ENCODE data around the gene MYBPHL.

DNA sequence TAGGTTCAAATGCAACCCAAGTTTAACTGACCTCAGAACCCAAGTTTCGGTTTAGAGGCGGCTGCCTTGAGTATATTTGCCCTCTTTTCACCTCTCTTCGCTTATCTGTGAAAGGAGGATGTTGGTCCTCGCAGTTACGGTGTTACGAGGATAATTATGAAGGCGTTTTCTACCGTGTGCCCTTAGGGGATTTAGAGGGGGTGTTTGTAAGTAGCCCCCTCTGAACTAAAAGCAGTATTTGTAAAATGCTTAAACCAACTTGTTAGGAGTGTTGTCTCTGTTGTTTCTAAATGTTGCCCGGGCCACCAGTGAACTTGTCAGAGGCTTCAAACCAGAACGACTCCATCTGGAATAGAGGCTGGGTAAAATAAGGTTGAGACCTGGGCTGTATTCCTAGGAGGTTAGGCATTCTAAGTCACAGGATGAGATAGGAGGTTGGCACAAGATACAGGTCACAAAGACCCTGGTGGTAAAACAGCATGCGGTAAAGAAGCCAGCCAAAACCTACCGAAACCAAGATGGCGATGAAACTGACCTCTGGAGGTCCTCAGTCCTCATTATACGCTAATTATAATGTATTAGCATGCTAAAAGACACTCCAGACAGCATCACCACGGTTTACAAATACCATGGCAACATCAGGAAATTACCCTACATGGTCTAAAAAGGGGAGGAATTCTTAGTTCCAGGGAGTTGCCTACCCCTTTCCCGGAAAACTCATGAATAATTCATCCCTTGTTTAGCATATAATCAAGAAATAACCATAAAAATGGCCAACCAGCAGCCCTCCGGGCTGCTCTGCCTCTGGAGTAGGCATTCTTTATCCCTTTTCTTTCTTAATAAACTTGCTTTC is 22.8 kb downstream of the MYBPHL start:
- TF ChIP-seq, protein P1, sequence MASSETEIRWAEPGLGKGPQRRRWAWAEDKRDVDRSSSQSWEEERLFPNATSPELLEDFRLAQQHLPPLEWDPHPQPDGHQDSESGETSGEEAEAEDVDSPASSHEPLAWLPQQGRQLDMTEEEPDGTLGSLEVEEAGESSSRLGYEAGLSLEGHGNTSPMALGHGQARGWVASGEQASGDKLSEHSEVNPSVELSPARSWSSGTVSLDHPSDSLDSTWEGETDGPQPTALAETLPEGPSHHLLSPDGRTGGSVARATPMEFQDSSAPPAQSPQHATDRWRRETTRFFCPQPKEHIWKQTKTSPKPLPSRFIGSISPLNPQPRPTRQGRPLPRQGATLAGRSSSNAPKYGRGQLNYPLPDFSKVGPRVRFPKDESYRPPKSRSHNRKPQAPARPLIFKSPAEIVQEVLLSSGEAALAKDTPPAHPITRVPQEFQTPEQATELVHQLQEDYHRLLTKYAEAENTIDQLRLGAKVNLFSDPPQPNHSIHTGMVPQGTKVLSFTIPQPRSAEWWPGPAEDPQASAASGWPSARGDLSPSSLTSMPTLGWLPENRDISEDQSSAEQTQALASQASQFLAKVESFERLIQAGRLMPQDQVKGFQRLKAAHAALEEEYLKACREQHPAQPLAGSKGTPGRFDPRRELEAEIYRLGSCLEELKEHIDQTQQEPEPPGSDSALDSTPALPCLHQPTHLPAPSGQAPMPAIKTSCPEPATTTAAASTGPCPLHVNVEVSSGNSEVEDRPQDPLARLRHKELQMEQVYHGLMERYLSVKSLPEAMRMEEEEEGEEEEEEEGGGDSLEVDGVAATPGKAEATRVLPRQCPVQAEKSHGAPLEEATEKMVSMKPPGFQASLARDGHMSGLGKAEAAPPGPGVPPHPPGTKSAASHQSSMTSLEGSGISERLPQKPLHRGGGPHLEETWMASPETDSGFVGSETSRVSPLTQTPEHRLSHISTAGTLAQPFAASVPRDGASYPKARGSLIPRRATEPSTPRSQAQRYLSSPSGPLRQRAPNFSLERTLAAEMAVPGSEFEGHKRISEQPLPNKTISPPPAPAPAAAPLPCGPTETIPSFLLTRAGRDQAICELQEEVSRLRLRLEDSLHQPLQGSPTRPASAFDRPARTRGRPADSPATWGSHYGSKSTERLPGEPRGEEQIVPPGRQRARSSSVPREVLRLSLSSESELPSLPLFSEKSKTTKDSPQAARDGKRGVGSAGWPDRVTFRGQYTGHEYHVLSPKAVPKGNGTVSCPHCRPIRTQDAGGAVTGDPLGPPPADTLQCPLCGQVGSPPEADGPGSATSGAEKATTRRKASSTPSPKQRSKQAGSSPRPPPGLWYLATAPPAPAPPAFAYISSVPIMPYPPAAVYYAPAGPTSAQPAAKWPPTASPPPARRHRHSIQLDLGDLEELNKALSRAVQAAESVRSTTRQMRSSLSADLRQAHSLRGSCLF (CRISPR knock-in tag; IDR thresholded peaks at IDR 0.05; ENCODE audit: borderline replicate concordance): no peak
- TF ChIP-seq RXRA (CRISPR knock-in tag; IDR thresholded peaks at IDR 0.05) (no peak), CBX2 (IDR thresholded peaks at IDR 0.05; ENCODE audit: low read depth, low read length) (no peak), CBX2 (CRISPR knock-in tag; IDR thresholded peaks at IDR 0.05; ENCODE audit: low read depth) (no peak), ZNF44 (CRISPR knock-in tag; IDR thresholded peaks at IDR 0.05) (no peak), BHLHE40 (IDR thresholded peaks at IDR 0.05; ENCODE audit: low read length) (no peak), CBFB (CRISPR knock-in tag; IDR thresholded peaks at IDR 0.05) (no peak), HNF4A (CRISPR knock-in tag; IDR thresholded peaks at IDR 0.05) (no peak)
